Activated CD8-positive, alpha-beta memory T cell treated with anti-CD3 and anti-CD28 coated beads for 1 hour (primary cell): ENCODE results near the gene ZBTB8OS.
"Not testable (repeated sequence)": the region's sequence is repeated elsewhere in the genome, so short reads cannot be mapped to it uniquely, and the experiment has no call there.

Experiments
- DNase-seq, 2 donors: peaks; one replicate each; pipeline ENCODE4 v3.0.0-alpha.2; 2020; ENCODE audit warnings: low read depth in 1 of 2; ENCODE audit errors: extremely low read depth in 1 of 2

The ZBTB8OS gene

DNA sequence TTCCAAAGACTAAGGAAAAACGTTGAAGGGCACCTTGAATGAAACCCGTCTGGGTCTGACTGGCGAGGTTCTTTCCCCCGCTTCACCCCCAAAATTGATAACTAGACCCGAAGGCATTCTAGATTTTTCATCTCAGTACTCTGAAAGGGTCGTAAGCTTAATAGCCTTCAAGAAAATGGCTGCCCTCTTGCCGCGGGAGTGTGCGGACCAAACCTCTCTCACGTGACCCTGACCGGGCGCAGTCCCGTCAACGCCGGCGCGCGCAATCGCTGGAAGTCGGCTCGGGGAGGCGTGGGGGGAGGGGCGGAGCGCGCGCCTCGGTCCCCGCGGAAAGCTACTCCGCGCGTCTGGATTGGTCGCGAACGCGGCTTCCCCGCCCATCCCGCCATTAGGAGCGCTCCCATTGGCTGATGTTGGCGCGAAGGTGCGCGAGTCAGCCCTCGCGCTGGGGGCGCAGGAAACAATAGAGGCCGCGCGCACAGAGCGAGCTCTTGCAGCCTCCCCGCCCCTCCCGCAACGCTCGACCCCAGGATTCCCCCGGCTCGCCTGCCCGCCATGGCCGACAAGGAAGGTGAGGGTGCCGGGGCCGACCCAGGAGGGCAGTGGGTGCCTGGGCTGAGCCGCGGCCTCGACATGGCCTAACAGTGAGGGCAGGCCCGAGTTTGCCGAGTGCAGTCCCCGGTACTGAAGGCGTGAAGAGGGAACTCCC, 556 bp upstream of the ZBTB8OS start, which contains the start of gene RBBP4:
Gene RBBP4 (plus strand): TSS at position 457 of the 709 bp plus-strand sequence. CDS start 99 bp downstream, at position 556.
- peak; percentile 97 to 98 for DNase-seq

GRCh38 chr1:32647308-32648134, 2.8 kb downstream of the ZBTB8OS start:
- DNase-seq, result no peak

- DNase-seq, result no peak
Measured at GRCh38 chr1:32644426-32644825, 5.9 kb downstream of the ZBTB8OS start.

- DNase-seq, result not testable (repeated sequence)
Measured at GRCh38 chr1:32642292-32642827, 8.0 kb downstream of the ZBTB8OS start.

DNA sequence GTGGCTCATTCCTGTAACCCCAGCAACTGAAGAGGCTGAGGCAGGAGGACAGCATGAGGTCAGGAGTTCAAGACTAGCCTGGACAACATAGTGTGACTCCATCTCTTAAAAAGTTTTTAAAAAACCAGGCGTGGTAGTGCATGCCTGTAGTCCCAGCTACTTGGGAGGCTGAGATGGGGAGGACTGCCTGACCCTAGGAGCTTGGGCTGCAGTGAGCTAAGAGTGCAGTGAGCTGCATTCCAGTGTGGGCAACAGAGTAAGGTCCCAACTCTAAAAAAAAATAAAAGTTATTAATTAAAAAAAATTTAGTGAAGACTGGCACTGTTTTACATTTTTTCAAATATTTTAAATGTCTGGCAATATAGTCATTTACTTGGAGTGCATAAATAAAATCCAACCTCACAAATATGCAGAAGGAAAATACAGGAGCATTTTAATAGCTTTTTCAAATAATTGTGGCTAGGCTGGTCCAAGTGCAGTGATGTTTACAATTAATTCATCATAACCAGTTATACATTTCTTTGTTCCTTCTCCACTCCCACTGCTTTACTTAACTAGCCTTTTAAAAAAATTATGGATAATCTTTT, 10.8 kb downstream of the ZBTB8OS start:
- no peak for DNase-seq

DNA sequence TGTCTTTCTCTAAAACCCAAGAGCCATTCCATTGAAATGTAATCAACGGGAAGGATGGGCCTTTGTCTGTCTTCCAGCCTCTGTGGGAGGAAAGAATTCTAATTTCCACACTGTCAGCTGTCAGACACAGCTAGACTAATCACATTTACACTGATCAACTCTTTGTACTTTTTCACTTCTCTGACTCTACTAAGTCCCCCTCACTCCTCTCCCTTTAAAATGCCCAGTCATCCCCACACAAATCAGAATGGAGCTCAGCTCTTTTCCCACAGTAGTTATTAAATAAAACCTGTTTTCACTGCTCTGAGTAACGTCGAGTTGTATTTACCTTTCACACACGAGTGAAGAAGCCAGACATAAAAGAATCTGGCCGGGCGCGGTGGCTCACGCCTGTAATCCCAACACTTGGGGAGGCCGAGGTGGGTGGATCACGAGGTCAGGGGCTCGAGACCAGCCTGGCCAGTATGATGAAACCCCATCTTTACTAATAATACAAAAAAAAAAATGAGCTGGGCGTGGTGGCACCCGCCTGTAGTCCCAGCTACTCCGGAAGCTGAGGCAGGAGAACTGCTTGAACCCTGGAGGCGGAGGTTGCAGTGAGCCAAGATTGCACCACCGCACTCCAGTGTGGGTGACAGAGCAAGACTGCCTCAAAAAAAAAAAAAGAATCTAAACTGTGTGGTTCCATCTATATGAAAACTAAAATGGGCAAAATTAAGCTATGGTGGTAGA, 13.3 kb downstream of the ZBTB8OS start:
- no peak for DNase-seq

DNA sequence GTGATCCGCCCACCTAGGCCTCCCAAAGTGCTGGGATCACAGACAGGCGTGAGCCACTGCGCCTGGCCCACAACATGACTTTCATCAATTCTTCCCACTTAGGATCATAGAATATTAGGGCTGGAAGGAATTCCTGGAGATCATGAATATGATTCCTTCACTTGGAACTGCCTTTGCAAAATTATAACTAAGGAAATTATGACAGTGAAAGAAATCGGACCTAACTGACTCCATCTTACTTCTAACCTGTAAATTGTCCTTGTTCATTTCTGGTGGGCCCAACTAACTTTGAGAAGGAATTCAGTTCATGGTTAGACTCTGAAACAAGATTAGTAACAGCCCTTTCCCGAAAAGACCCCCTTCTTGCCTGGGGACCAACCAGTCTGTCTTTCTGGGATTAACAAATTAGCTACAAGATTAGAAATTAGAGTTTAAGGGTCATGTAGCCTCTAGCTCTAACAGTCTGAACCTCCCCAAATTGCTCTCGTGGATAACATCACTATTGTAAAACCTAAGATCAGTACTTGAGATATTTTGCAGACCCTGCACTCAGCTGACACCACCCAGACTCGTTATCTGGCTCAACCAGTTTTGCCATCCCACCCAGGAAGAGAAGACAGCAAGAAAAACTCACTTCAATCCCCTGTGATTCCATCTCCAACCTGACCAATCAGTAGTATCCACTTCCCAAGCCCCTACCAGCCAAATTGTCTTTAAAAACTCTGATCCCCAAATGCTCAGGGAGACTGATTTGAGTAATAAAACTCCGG, 14.7 kb downstream of the ZBTB8OS start:
- no peak for DNase-seq

DNA sequence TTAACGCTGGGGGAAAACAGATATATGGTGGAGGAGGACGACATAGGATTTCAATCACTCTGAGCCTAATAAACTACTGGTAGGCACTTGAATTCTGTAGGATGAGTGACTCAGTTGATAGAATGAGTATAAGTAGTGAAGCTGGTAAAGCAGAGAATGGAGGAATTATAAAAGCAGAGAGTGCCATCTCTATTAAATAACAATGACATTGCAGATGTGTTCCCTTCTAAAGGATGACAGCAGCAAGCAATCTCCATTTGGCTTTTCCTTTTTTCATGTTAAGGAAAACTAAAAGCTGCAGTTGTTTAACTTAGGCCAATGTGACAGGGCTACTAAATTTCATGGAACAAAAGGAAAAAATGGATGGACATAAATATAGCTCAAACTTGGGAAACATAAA, 17.5 kb downstream of the ZBTB8OS start:
- no peak for DNase-seq

DNA sequence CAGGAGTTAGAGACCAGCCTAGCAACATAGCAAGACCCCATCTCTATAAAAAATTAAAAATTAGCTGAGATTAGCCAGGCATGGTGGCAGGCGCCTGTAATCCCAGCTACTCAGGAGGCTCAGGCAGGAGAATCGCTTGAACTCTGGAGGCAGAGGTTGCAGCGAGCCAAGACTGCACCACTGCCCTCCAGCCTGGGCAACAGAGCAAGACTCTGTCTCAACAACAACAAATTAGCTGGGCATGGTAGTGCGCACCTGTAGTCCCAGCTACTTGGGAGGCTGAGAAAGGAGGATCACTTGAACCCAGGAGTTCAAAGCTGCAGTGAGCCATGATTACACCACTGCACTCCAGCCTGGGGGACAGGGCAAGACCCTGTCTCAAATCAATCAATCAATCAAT, 20.2 kb downstream of the ZBTB8OS start:
- DNase-seq, result not testable (repeated sequence)

GRCh38 chr1:32627596-32628162, 22.7 kb downstream of the ZBTB8OS start:
- DNase-seq, result no peak

DNA sequence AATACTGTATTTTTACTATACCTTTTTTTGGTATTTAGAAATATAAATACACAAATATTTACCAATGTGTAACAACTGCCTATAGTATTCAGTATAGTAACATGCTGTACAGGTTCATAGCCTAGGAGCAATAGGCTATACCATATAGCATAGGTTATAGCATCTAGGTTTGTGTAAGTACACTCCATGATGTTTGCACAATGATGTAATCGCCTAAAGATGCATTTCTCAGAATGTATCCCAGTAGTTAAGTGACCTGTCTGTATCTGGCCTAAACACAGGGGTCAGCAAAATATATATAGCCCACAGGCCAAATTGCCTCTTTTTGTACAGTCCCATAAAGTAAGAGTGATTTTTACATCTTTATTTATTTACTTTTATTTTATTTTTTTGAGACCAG, 24.2 kb downstream of the ZBTB8OS start:
- DNase-seq, result no peak

- no peak for DNase-seq
Measured at GRCh38 chr1:32623775-32624174, 26.6 kb downstream of the ZBTB8OS start.

GRCh38 chr1:32622806-32623681, 27.3 kb downstream of the ZBTB8OS start:
- DNase-seq, result no peak

- DNase-seq, result no peak
Measured at GRCh38 chr1:32622205-32622604, 28.1 kb downstream of the ZBTB8OS start.

GRCh38 chr1:32619701-32620485, 30.5 kb downstream of the ZBTB8OS start:
- DNase-seq, result no peak

DNA sequence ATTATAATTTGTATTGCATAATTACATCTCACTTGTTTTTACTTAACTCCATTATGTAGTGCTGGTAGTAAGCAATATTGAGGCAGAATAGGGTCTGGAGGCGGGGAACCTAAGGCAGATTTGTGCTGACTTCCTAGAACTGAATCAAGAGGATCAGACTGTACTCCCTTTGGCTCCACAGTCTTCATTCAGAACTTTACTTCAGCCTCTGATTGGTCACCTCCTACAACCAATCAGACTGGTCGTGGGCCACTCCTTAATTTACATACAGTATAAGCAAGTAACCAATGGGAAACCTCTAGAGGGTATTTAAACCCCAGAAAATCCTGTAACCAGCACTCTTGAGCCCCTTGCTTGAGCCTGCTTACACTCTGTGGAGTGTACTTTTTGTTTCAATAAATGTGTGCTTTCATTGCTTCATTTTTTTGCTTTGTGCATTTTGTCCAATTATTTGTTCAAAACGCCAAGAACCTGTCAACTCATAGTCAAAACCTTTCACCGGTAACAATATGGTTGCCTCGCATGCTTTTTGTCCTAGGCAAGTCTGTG, 31.6 kb downstream of the ZBTB8OS start:
- DNase-seq, result no peak

DNA sequence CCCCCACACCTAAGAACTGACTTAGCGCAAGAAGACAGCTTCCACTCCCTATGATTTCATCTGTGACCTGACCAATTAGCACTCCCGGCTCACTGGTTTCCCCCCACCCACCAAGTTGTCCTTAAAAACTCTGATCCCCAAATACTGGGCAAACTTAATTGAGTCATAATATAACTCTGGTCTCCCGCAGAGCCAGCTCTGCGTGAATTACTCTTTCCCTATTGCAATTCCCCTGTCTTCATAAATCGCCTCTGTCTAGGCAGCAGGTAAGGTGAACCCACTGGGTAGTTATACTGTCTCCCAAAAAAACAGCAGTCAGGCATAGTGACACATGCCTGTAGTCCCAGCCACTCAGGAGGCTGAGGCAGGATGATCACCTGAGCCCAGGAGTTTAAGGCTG, 36.9 kb downstream of the ZBTB8OS start:
- DNase-seq, result no peak
